Transverse colon (tissue), 4 donors: ENCODE measurements around the gene SPDYE18.
"Not testable (repeated sequence)": the region's sequence is repeated elsewhere in the genome, so short reads cannot be mapped to it uniquely, and the experiment has no call there.

ENCODE experiments used
- EP300 ChIP-seq: sonication (generic); formaldehyde crosslinking; IDR thresholded peaks from one replicate; pipeline ENCODE4 v1.6.1; 2017; ENCODE audit warnings: antibody characterized with exemption, low read depth
- POLR2A ChIP-seq: fragments of 450-650 bp; IDR thresholded peaks from one replicate; pipeline ENCODE4 v1.6.1; 2016; ENCODE audit warnings: antibody characterized with exemption, mild to moderate bottlenecking, moderate library complexity
- POLR2AphosphoS5 ChIP-seq, 3 donors: sonication (generic); formaldehyde crosslinking; IDR thresholded peaks; one replicate each; pipeline ENCODE4 v1.6.1; 2016; ENCODE audit warnings: antibody characterized with exemption in 3 of 3
- TF ChIP-seq, protein P1 (sequence below), 5 experiments: fragments of 200-600 bp in 3 of 5; fragments of 450-650 bp in 2 of 5; sonication (generic) in 3 of 5; IDR thresholded peaks; 1 replicate in 2 of 5; 2 replicates in 3 of 5; pipeline ENCODE4 v1.5.1; 2016 to 2017; ENCODE audit warnings: antibody characterized with exemption in 5 of 5, inconsistent platforms in 3 of 5, mild to moderate bottlenecking in 2 of 5, moderate library complexity in 1 of 5

DNA sequence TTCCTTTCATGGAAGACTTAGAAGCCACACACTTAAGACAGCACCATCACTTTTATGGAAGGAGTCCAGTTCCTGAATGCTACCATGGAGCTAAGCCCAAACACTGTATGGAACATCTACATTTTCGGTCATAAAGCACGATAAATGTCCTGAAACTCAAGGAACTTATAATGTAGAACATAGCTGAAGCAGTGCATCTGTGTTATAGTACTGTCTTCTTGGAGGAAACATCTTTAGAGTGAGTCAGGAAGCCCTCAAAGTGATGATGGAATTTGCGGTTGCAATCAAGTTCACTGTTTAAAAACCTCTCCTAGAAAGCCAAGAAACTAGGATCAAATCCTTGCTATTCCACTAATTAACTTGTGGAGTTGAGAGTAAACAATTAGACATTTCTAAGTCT lies 43.5 kb upstream of the SPDYE18 start:
- TF ChIP-seq, protein P1, sequence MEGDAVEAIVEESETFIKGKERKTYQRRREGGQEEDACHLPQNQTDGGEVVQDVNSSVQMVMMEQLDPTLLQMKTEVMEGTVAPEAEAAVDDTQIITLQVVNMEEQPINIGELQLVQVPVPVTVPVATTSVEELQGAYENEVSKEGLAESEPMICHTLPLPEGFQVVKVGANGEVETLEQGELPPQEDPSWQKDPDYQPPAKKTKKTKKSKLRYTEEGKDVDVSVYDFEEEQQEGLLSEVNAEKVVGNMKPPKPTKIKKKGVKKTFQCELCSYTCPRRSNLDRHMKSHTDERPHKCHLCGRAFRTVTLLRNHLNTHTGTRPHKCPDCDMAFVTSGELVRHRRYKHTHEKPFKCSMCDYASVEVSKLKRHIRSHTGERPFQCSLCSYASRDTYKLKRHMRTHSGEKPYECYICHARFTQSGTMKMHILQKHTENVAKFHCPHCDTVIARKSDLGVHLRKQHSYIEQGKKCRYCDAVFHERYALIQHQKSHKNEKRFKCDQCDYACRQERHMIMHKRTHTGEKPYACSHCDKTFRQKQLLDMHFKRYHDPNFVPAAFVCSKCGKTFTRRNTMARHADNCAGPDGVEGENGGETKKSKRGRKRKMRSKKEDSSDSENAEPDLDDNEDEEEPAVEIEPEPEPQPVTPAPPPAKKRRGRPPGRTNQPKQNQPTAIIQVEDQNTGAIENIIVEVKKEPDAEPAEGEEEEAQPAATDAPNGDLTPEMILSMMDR (IDR thresholded peaks at IDR 0.05) = not testable (repeated sequence)
- not testable (repeated sequence) for TF ChIP-seq EP300; POLR2AphosphoS5 (IDR thresholded peaks at IDR 0.05); POLR2A
